Activated T-cell treated with anti-CD3 and anti-CD28 coated beads for 48 hours (primary cell): Measurements from ENCODE around the gene PRKCE.

ENCODE experiments used
- DNase-seq: peaks from one replicate; pipeline ENCODE4 v3.0.0-alpha.2; 2020; ENCODE audit warnings: low read depth

PRKCE gene

GRCh38 chr2:46077522-46078107 lies 426.1 kb downstream of the PRKCE start:
- no peak for DNase-seq

GRCh38 chr2:46079985-46080560 lies 428.6 kb downstream of the PRKCE start:
- DNase-seq = no peak

GRCh38 chr2:46082531-46083485 lies 431.3 kb downstream of the PRKCE start:
- DNase-seq = no peak

- no peak for DNase-seq
These were observed 435.1 kb downstream of the PRKCE start for GRCh38 chr2:46086578-46087070.

- DNase-seq = no peak
These were observed 436.0 kb downstream of the PRKCE start for GRCh38 chr2:46087492-46087891.

- no peak for DNase-seq
These were observed 439.5 kb downstream of the PRKCE start for GRCh38 chr2:46091004-46091403.

GRCh38 chr2:46091961-46092667 lies 440.6 kb downstream of the PRKCE start:
- no peak for DNase-seq

GRCh38 chr2:46094689-46095088 lies 443.2 kb downstream of the PRKCE start:
- DNase-seq = no peak

GRCh38 chr2:46095830-46096229 lies 444.4 kb downstream of the PRKCE start:
- no peak for DNase-seq

GRCh38 chr2:46096260-46096659 lies 444.8 kb downstream of the PRKCE start:
- DNase-seq = no peak

GRCh38 chr2:46097714-46098480 lies 446.4 kb downstream of the PRKCE start:
- DNase-seq = no peak

GRCh38 chr2:46098621-46099062 lies 447.2 kb downstream of the PRKCE start:
- no peak for DNase-seq

- DNase-seq = no peak
These were observed 450.2 kb downstream of the PRKCE start for GRCh38 chr2:46101557-46102220.

- no peak for DNase-seq
These were observed 455.2 kb downstream of the PRKCE start for GRCh38 chr2:46106690-46107089.

- DNase-seq = no peak
These were observed 463.5 kb downstream of the PRKCE start for GRCh38 chr2:46114996-46115395.

GRCh38 chr2:46116150-46116549 lies 464.7 kb downstream of the PRKCE start:
- no peak for DNase-seq

GRCh38 chr2:46116553-46116991 lies 465.1 kb downstream of the PRKCE start:
- no peak for DNase-seq

- DNase-seq = no peak
These were observed 465.9 kb downstream of the PRKCE start for GRCh38 chr2:46117379-46117778.

- no peak for DNase-seq
These were observed 466.5 kb downstream of the PRKCE start for GRCh38 chr2:46117994-46118393.

GRCh38 chr2:46118656-46119371 lies 467.3 kb downstream of the PRKCE start:
- DNase-seq = no peak
